HCT116 (cell line): Measurements from ENCODE around the gene NR2F2. TPM values are rescaled to one million over a fixed set of nuclear protein-coding genes. Genes with fewer than 3 reads are reported as not detected.

Experiments
- ATAC-seq: fragments of 200-7000 bp; cut with Tn5 transposase; 2 replicates; pipeline ENCODE4 v1.9.1; 2020; ENCODE audit warnings: mild to moderate bottlenecking, moderate library complexity
- BruUV-seq: library from RNA; stranded (reverse); fragments of 400-500 nt; replicated peaks from 2 replicates; lab custom pipeline; 2021; lab: Mats Ljungman, UMichigan
- CTCF ChIA-PET: fragments of 300-600 bp; sonication (Branson Sonifier 250); formaldehyde crosslinking; loops from one replicate; lab custom pipeline; 2021; ENCODE audit warnings: antibody characterized with exemption; lab: Charles Lee
- POLR2A ChIA-PET: fragments of 300-600, 350-600 bp; sonication (Branson Sonifier 250); formaldehyde crosslinking; loops from one replicate; lab custom pipeline; 2021; ENCODE audit warnings: antibody characterized with exemption; lab: Charles Lee
- RAD21 ChIA-PET, 2 experiments: fragments of 300-600 bp; sonication (Branson Sonifier 250); formaldehyde crosslinking; loops; one replicate each; lab custom pipeline; 2023; ENCODE audit warnings: low total read pairs in 2 of 2; ENCODE audit not compliant: uncharacterized antibody in 2 of 2, unreplicated experiment in 2 of 2, low non-redundant PET in 1 of 2; lab: Charles Lee
- DNase-seq: peaks from one replicate; pipeline ENCODE4 v3.0.0-alpha.2; 2010; ENCODE audit warnings: low read depth, low spot score
- H2AFZ ChIP-seq: fragments of 200-600 bp; shearing (Covaris generic), sonication (generic); 2 replicates; pipeline ENCODE4 v1.6.1; 2017; ENCODE audit warnings: low read depth, mixed run types, mixed read lengths, antibody characterized with exemption, low read length; ENCODE audit not compliant: poor library complexity, severe bottlenecking
- H3K27ac ChIP-seq: 2 replicates; pipeline ENCODE4 v1.5.1; 2012; ENCODE audit warnings: low read depth, low read length
- H3K27me3 ChIP-seq: fragments of 200-600 bp; sonication (generic); 2 replicates; pipeline ENCODE4 v1.6.1; 2016; ENCODE audit warnings: mixed run types, low read length, mixed read lengths; ENCODE audit not compliant: insufficient read depth
- H3K36me3 ChIP-seq, 2 experiments: fragments of 200-500 bp in 1 of 2; fragments of 200-600 bp in 1 of 2; sonication (Bioruptor generic) in 1 of 2; sonication (generic) in 1 of 2; 2 replicates each; pipeline versions ENCODE4 v1.5.1 to v1.6.1; 2014 to 2016; ENCODE audit warnings: low read length in 2 of 2, inconsistent platforms in 1 of 2, mixed read lengths in 1 of 2, mixed run types in 1 of 2; ENCODE audit not compliant: insufficient read depth in 2 of 2, control insufficient read depth in 1 of 2
- H3K4me1 ChIP-seq, 2 experiments: fragments of 200-600 bp in 1 of 2; sonication (generic) in 1 of 2; 2 replicates each; pipeline versions ENCODE4 v1.5.1 to v1.6.1; 2012 to 2017; ENCODE audit warnings: low read length in 2 of 2, inconsistent platforms in 1 of 2, mild to moderate bottlenecking in 1 of 2, mixed read lengths in 1 of 2, mixed run types in 1 of 2, moderate library complexity in 1 of 2; ENCODE audit not compliant: insufficient read depth in 2 of 2, control insufficient read depth in 1 of 2
- H3K4me2 ChIP-seq: fragments of 200-600 bp; sonication (generic); 2 replicates; pipeline ENCODE4 v1.6.1; 2017; ENCODE audit warnings: mixed run types, low read length, mixed read lengths
- H3K4me3 ChIP-seq, 2 experiments: fragments of 200-600 bp in 1 of 2; sonication (generic) in 1 of 2; replicated peaks in 1 of 2; 2 replicates each; pipeline ENCODE4 v1.5.1; 2011 to 2016; ENCODE audit warnings: low read length in 2 of 2, control low read depth in 1 of 2, low read depth in 1 of 2, mild to moderate bottlenecking in 1 of 2, mixed read lengths in 1 of 2, mixed run types in 1 of 2
- H3K79me2 ChIP-seq: fragments of 200-600 bp; sonication (generic); 2 replicates; pipeline ENCODE4 v1.6.1; 2017; ENCODE audit warnings: mild to moderate bottlenecking, mixed run types, low read length, moderate library complexity, mixed read lengths; ENCODE audit not compliant: insufficient read depth
- H3K9ac ChIP-seq: fragments of 200-600 bp; sonication (generic); 2 replicates; pipeline ENCODE4 v1.6.1; 2016; ENCODE audit warnings: low read length, mixed read lengths
- H3K9me2 ChIP-seq: fragments of 200-600 bp; sonication (generic), shearing (Covaris generic); 2 replicates; pipeline ENCODE4 v1.6.1; 2017; ENCODE audit warnings: mixed run types, mild to moderate bottlenecking, moderate library complexity; ENCODE audit not compliant: insufficient read depth
- H3K9me3 ChIP-seq, 2 experiments: fragments of 200-500 bp in 1 of 2; fragments of 200-600 bp in 1 of 2; sonication (Bioruptor generic) in 1 of 2; sonication (generic) in 1 of 2; 2 replicates each; pipeline ENCODE4 v1.6.1; 2014 to 2017; ENCODE audit warnings: low read length in 2 of 2, mixed read lengths in 2 of 2, inconsistent platforms in 1 of 2, low read depth in 1 of 2, mild to moderate bottlenecking in 1 of 2, mixed run types in 1 of 2, moderate library complexity in 1 of 2; ENCODE audit not compliant: control insufficient read depth in 1 of 2, insufficient read depth in 1 of 2
- H4K20me1 ChIP-seq: fragments of 200-600 bp; sonication (generic), shearing (Covaris generic); 2 replicates; pipeline ENCODE4 v1.6.1; 2017; ENCODE audit warnings: mixed run types, mild to moderate bottlenecking, moderate library complexity; ENCODE audit not compliant: insufficient read depth
- ATF3 ChIP-seq: IDR thresholded peaks from 2 replicates; pipeline ENCODE4 v1.6.1; 2012
- EGR1 ChIP-seq: IDR thresholded peaks from 2 replicates; pipeline ENCODE4 v1.6.1; 2012; ENCODE audit warnings: low read depth
- ELF1 ChIP-seq: IDR thresholded peaks from 2 replicates; pipeline ENCODE4 v1.6.1; 2012; ENCODE audit warnings: low read depth, borderline replicate concordance
- JUND ChIP-seq: IDR thresholded peaks from 2 replicates; pipeline ENCODE4 v1.6.1; 2012
- POLR2A ChIP-seq: IDR thresholded peaks from 2 replicates; pipeline ENCODE4 v1.7.0; 2011; ENCODE audit warnings: borderline replicate concordance; ENCODE audit not compliant: insufficient read depth, insufficient read length; ENCODE audit errors: extremely low read depth
- POLR2AphosphoS5 ChIP-seq: IDR thresholded peaks from 2 replicates; pipeline ENCODE4 v1.6.1; 2011; ENCODE audit warnings: mild to moderate bottlenecking, low read depth, low read length, moderate library complexity
- SIN3A ChIP-seq: IDR thresholded peaks from 2 replicates; pipeline ENCODE4 v1.6.1; 2012; ENCODE audit warnings: low read depth
- SRF ChIP-seq: IDR thresholded peaks from 2 replicates; pipeline ENCODE4 v1.6.1; 2012; ENCODE audit warnings: low read depth
- TCF7L2 ChIP-seq: IDR thresholded peaks from 2 replicates; pipeline ENCODE4 v1.7.0; 2011; ENCODE audit warnings: borderline replicate concordance, inconsistent platforms; ENCODE audit not compliant: insufficient read depth, insufficient read length; ENCODE audit errors: extremely low read depth
- YY1 ChIP-seq: IDR thresholded peaks from 2 replicates; pipeline ENCODE4 v1.6.1; 2011; ENCODE audit warnings: low read length, low read depth, moderate library complexity, mild to moderate bottlenecking; ENCODE audit not compliant: insufficient replicate concordance; ENCODE audit errors: extremely low read depth
- ZNF274 ChIP-seq: fragments of 200-500 bp; sonication (Bioruptor generic); IDR thresholded peaks from 2 replicates; pipeline ENCODE4 v1.6.1; 2014; ENCODE audit warnings: mild to moderate bottlenecking, low read depth, low read length, inconsistent platforms
- intact Hi-C: fragments of 100-400 bp; cut with micrococcal nuclease; formaldehyde crosslinking; loops from 2 replicates; pipeline ENCODE4 v1.10.0; 2022
- total RNA-seq: library from RNA; stranded (reverse); gene quantifications from one replicate; pipeline ENCODE4 v1.2.1, GENCODE V29; 2021; ENCODE audit not compliant: unreplicated experiment
- TF ChIP-seq, protein P1 (sequence below): IDR thresholded peaks from 2 replicates; pipeline ENCODE4 v1.6.1; 2012

Gene NR2F2
- total RNA-seq, 1 experiment from 2014 or later: 61.4 TPM

- no peaks in the 10 kb centered on the region for H3K9me3 ChIP-seq
- no peak for DNase-seq
- ChIA-PET POLR2A (no interaction called here), RAD21 (no interaction called here), CTCF (no interaction called here)
- H3K27me3 ChIP-seq: no peaks in the 10 kb centered on the region
- peaks cover 27% of the 10 kb centered on the region; the same call in 1 of the 2 replicates for H4K20me1 ChIP-seq
- intact Hi-C loops: no loop called here
- H3K4me3 ChIP-seq: no peak overlapping the region
- ATAC-seq: no peak
- peaks cover 99% of the 10 kb centered on the region for H3K79me2 ChIP-seq
- H3K4me1 ChIP-seq: peaks cover 13 to 37% of the 10 kb centered on the region in 2 experiments; a peak in 3 of 4 replicates
- no TSS peak for BruUV-seq
- H3K9me2 ChIP-seq: no peaks in the 10 kb centered on the region
- H3K4me2 ChIP-seq: no peak overlapping the region
- H3K27ac ChIP-seq: no peak overlapping the region
- TF ChIP-seq JUND: no peak
- TF ChIP-seq ZNF274: no peak
- TF ChIP-seq YY1: no peak
- no peak for TF ChIP-seq TCF7L2
- TF ChIP-seq, all 23 proteins: peak for 0
- H2AFZ ChIP-seq: no peak overlapping the region
- peaks cover 27 to 57% of the 10 kb centered on the region in 2 experiments for H3K36me3 ChIP-seq
- no peak overlapping the region for H3K9ac ChIP-seq
These were observed 9.3 kb downstream of the NR2F2 start for GRCh38 chr15:96339619-96340347.

DNA sequence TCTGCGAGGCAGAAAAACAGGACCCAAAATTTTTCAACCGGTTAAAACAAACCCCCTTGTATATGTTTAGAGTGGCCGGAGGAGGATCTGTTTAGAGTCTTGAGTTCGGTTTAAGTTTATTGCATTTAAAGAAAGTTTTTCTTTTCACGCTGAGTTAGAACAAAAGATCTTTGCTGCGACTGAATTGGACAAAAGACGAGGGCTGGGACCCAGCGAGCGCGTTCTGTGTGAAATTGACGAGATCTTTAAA is 9.8 kb downstream of the NR2F2 start:
- no peak overlapping the region for H3K27ac ChIP-seq
- peaks cover 99% of the 10 kb centered on the region for H3K79me2 ChIP-seq
- peaks cover 25 to 56% of the 10 kb centered on the region in 2 experiments for H3K36me3 ChIP-seq
- CTCF ChIA-PET: no interaction called here
- no peak for DNase-seq
- H3K9me2 ChIP-seq: no peaks in the 10 kb centered on the region
- TF ChIP-seq JUND (no peak), POLR2AphosphoS5 (no peak), ELF1 (no peak), POLR2A (no peak), SIN3A (no peak), EGR1 (no peak), ATF3 (no peak), SRF (no peak)
- TF ChIP-seq, protein P1, sequence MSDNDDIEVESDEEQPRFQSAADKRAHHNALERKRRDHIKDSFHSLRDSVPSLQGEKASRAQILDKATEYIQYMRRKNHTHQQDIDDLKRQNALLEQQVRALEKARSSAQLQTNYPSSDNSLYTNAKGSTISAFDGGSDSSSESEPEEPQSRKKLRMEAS: no peak
- H3K4me3 ChIP-seq: no peak overlapping the region
- no peak for ATAC-seq
- POLR2A ChIA-PET: no interaction called here
- RAD21 ChIA-PET: no interaction called here
- no peak overlapping the region for H2AFZ ChIP-seq
- no TSS peak for BruUV-seq
- peaks cover 10 to 32% of the 10 kb centered on the region in 2 experiments; a peak in 3 of 4 replicates for H3K4me1 ChIP-seq
- H3K9ac ChIP-seq: no peak overlapping the region
- intact Hi-C loops: no loop called here
- H4K20me1 ChIP-seq: peaks cover 24% of the 10 kb centered on the region; the same call in 1 of the 2 replicates
- no peaks in the 10 kb centered on the region for H3K27me3 ChIP-seq
- no peak overlapping the region for H3K4me2 ChIP-seq
- H3K9me3 ChIP-seq: no peaks in the 10 kb centered on the region
